Activated T-helper 17 cell treated with anti-CD3 and anti-CD28 coated beads, Interleukin-2, amount 50 U/mL, for 72 hours (primary cell): ENCODE measurements around the gene MIEF2. TPM values are rescaled to one million over a fixed set of nuclear protein-coding genes. Genes with fewer than 3 reads are reported as not detected.
A peak's percentile ranks its signal among the peaks of the same experiment; 100 is the strongest.

Experiments
- ATAC-seq: fragments of 150-1000 bp; cut with Tn5 transposase; replicated peaks from 2 replicates; pipeline ENCODE4 v1.10.0; 2021; ENCODE audit warnings: mild to moderate bottlenecking, moderate library complexity
- H3K27ac Mint-ChIP-seq: one replicate; pipeline ENCODE4 v1.8.0; 2022; ENCODE audit warnings: mixed read lengths
- H3K27me3 Mint-ChIP-seq: one replicate; pipeline ENCODE4 v1.8.0; 2022; ENCODE audit warnings: mixed read lengths
- H3K36me3 Mint-ChIP-seq: one replicate; pipeline ENCODE4 v1.8.0; 2022; ENCODE audit warnings: low read depth, mild to moderate bottlenecking, mixed read lengths
- H3K4me1 Mint-ChIP-seq: one replicate; pipeline ENCODE4 v1.8.0; 2022; ENCODE audit warnings: mixed read lengths
- H3K4me3 Mint-ChIP-seq: one replicate; pipeline ENCODE4 v1.8.0; 2022; ENCODE audit warnings: mild to moderate bottlenecking, mixed read lengths
- H3K9me3 Mint-ChIP-seq: one replicate; pipeline ENCODE4 v1.8.0; 2022; ENCODE audit warnings: mixed read lengths
- total RNA-seq, 2 donors: library from RNA; stranded (reverse); gene quantifications; one replicate each; pipeline ENCODE4 v1.2.3, GENCODE V29; 2022

Gene MIEF2
- total RNA-seq, 2 donors from 2014 or later: 5.0 to 15.2 TPM

DNA sequence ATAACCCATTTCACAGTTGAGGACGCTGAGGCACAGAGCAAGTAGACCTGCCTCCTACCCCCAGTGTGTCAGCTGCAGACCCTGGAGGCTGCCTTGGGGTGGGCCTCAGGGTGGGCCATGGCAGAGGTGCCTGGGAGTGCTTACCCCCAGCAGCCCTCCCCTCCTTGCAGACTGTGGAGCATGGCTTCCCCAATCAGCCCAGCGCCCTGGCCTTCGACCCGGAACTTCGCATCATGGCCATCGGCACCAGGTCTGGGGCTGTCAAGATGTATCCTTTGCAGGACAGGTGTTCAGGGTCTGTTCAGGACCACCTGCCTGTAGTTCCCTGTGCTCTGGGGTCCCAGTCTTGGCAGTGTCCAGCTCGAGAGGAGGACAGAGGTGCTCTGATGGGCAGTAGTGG is 30.7 kb upstream of the MIEF2 start:
- Mint-ChIP-seq H3K36me3 (no peaks in the 10 kb centered on the region), H3K4me1 (peaks cover 19% of the 10 kb centered on the region), H3K27ac (no peak overlapping the region), H3K9me3 (no peaks in the 10 kb centered on the region), H3K27me3 (no peaks in the 10 kb centered on the region), H3K4me3 (no peak overlapping the region)
- ATAC-seq: no peak

DNA sequence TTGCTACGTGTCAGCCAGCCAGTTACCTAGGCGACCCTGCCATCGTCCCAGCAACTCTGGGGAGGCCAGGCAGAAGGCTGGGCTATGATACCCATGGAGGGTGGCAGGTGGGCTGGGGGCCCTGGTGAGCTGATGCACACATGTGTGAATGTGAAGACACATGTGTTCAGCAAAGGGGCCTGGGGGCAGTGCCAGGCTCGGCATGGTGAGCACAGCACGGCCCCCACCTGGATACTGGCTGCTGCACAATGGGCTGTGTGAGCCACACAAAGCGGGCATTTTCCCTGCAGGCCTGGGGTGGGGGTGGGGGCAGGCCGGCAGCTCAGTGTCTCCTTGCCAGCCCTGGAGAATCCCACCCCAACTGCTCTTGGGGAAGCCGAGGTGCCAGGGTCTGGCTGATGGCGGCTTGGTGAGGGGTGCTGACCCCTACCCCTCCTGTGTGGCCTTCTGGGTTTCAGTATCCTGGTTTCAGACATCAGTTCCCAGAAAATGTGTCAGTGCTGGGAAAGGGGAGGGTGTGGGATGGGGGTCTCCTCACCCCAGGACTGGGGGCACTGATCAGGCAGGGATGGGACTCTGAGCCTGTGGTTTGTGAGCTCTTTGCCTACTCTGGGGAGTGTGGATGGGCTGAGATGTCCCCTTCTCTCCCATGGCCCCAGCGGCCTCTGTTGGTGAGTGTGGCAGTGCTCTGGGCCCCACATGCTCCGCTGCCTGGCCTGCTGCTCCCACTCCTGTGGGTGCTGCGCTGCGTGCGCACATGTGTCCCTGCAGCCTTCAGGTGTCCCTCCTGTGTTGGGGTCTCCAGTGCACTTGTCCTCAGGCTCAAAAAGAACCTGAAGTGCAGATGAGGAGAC is 29.9 kb upstream of the MIEF2 start:
- H3K27ac Mint-ChIP-seq: no peak overlapping the region
- H3K4me3 Mint-ChIP-seq: no peak overlapping the region
- peaks cover 19% of the 10 kb centered on the region for H3K4me1 Mint-ChIP-seq
- ATAC-seq: no peak
- H3K36me3 Mint-ChIP-seq: no peaks in the 10 kb centered on the region
- H3K9me3 Mint-ChIP-seq: no peaks in the 10 kb centered on the region
- H3K27me3 Mint-ChIP-seq: no peaks in the 10 kb centered on the region

DNA sequence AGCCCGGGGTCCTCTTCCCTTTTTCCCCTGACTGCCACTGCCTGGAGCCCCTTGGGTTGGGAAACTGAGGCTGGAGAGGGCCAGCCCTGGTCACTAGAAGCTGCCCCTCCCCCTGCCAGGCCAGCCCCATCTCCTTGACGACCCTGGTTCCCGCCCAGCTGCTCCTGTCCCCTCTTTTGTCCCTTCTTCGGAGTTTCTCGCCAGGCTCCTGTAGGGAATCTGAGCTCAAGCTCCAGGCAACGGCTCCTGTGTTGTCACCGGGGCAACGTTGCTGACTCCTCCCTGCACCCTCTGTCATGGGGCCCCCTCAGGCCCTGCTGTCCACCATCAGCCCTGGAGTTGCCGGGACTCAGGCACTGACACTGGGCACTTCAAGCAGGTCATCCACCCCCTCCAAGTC is 29.3 kb upstream of the MIEF2 start:
- no peak for ATAC-seq
- Mint-ChIP-seq H3K9me3 (no peaks in the 10 kb centered on the region), H3K27me3 (no peaks in the 10 kb centered on the region), H3K27ac (no peak overlapping the region), H3K36me3 (peaks cover 5% of the 10 kb centered on the region), H3K4me3 (no peak overlapping the region), H3K4me1 (peaks cover 21% of the 10 kb centered on the region)

DNA sequence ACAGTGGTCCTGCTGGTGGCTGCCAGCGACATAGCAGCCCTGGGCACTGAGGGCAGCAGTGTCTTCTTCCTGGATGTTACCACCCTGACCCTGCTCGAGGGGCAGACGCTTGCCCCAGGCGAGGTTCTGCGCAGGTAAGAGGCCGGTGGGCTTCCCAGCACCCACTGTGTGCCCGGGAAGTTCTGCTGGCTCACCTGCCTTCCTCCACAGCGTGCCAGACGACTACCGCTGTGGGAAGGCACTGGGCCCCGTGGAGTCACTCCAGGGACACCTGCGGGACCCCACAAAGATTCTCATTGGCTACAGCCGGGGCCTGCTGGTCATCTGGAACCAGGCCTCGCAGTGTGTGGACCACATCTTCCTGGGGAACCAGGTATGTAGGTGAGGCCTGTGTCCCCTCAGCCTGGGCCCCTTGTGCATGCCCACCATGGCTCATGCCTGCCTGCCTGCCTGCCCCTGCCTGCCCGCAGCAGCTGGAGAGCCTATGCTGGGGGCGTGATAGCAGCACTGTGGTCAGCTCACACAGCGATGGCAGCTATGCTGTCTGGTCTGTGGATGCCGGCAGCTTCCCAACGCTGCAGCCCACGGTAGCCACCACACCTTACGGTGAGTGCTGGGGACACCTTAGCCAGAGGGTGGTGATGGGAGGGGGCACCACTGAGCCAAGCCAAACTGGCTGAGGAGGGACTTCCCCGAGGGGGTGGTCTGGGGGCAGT is 26.5 kb upstream of the MIEF2 start:
- H3K27me3 Mint-ChIP-seq: no peaks in the 10 kb centered on the region
- H3K4me1 Mint-ChIP-seq: peaks cover 8% of the 10 kb centered on the region
- H3K36me3 Mint-ChIP-seq: peaks cover 6% of the 10 kb centered on the region
- H3K4me3 Mint-ChIP-seq: no peak overlapping the region
- no peak overlapping the region for H3K27ac Mint-ChIP-seq
- ATAC-seq: no peak
- no peaks in the 10 kb centered on the region for H3K9me3 Mint-ChIP-seq

DNA sequence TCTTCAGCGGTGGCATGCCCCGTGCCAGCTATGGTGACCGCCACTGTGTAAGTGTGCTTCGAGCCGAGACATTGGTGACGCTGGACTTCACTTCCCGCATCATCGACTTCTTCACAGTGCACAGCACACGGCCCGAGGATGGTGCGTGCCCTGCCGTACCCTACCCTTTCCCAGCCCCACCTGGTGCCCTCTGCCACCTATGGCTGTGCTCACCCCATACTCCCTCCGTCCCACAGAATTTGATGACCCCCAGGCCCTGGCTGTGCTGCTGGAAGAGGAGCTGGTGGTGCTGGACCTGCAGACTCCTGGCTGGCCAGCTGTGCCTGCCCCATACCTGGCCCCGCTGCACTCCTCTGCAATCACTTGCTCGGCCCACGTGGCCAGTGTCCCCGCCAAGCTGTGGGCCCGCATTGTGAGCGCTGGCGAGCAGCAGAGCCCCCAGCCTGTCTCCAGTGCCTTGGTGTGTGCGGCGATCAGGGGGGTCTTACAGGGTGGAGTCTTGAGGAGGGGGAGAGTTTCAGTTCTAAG is 25.5 kb upstream of the MIEF2 start:
- H3K27ac Mint-ChIP-seq: peak overlapping the region; percentile 91
- peaks cover 8% of the 10 kb centered on the region for H3K4me1 Mint-ChIP-seq

DNA sequence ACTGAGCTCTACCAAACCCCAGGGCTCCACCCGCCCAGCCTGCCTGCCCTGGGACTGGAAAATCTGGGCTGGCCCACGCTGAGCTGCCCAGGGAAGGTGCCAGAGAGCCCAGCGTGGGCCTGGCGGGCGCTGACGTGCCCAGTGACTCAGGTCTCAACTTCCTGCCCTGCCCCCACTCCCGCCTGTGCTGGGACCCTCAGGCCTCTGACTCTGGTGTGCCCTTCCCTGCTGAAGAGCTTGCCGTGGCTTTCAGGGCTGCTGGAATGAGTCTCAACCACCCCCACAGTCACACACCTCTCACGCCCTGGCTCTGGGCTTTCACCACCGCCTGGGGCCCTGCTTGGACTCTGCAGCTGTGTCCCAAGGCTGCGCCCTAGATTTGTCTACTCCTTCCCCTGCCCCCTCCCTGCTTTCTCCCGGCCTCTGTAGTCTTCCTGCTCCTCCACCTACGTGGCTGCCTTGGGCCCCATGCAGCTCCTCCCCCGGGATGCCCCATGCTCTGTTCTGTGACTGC is 24.7 kb upstream of the MIEF2 start:
- peak overlapping the region; percentile 64 for H3K4me3 Mint-ChIP-seq
- H3K9me3 Mint-ChIP-seq: no peaks in the 10 kb centered on the region
- H3K36me3 Mint-ChIP-seq: peaks cover 6% of the 10 kb centered on the region
- ATAC-seq: peak; percentile 95
- H3K4me1 Mint-ChIP-seq: peaks cover 8% of the 10 kb centered on the region
- H3K27me3 Mint-ChIP-seq: no peaks in the 10 kb centered on the region
- H3K27ac Mint-ChIP-seq: peak overlapping the region; percentile 91

More for the DNA sequence above, 25.5 kb upstream of the MIEF2 start:
- no peak for ATAC-seq
- H3K27me3 Mint-ChIP-seq: no peaks in the 10 kb centered on the region
- H3K4me3 Mint-ChIP-seq: peak overlapping the region; percentile 64
- H3K36me3 Mint-ChIP-seq: peaks cover 6% of the 10 kb centered on the region
- H3K9me3 Mint-ChIP-seq: no peaks in the 10 kb centered on the region

DNA sequence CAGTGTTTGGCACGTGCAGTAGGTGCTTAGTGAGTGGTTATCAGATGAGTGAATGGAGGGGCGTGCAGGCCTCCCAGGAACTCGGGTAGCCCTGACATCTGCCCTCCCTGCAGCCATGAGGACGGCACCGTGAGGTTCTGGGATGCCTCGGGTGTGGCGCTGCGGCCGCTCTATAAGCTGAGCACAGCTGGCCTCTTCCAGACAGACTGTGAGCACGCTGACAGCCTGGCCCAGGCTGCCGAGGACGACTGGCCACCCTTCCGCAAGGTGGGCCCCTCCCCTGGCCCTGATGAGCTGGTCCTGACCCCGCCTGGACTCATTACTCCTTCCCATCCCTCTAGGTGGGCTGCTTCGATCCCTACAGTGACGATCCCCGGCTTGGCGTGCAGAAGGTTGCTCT is 24.0 kb upstream of the MIEF2 start:
- Mint-ChIP-seq H3K4me3 (peak overlapping the region; percentile 64), H3K27me3 (no peaks in the 10 kb centered on the region), H3K4me1 (peaks cover 8% of the 10 kb centered on the region), H3K27ac (peak overlapping the region; percentile 91), H3K36me3 (peaks cover 6% of the 10 kb centered on the region), H3K9me3 (no peaks in the 10 kb centered on the region)
- no peak for ATAC-seq

DNA sequence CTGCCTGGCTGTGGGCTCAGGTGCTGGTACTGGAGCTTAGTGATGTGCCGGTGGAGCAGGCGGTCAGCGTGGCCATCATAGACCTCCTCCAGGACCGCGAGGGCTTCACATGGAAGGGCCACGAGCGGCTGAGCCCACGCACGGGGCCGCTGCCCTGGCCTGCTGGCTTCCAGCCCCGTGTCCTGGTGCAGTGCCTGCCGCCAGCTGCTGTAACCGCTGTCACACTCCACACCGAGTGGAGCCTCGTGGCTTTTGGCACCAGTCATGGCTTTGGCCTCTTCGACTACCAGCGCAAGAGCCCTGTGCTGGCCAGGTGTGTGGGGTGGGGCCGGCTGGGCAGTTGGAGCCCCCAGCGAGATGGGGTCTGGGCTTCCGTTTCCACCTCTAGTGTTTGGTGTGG is 23.0 kb upstream of the MIEF2 start:
- Mint-ChIP-seq H3K27ac (no peak overlapping the region), H3K36me3 (peaks cover 6% of the 10 kb centered on the region), H3K9me3 (no peaks in the 10 kb centered on the region), H3K27me3 (no peaks in the 10 kb centered on the region), H3K4me1 (peaks cover 8% of the 10 kb centered on the region), H3K4me3 (no peak overlapping the region)
- ATAC-seq: no peak

DNA sequence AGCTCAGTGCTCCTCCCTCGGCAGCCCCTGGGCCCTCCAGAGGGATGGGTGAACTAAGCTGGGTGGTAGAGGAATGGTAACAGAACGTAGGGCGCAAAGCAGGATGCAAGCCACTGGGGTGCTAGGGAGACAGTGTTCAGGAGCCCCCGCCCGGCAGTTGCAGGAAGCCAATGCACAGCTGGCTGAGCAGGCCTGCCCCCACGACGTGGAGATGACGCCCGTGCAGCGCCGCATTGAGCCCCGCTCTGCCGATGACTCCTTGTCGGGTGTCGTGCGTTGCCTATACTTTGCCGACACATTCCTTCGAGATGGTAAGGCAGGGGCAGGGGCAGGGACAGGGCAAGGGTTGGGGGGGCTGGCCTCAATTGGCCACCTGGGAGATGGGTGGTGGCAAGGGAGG is 22.2 kb upstream of the MIEF2 start:
- Mint-ChIP-seq H3K36me3 (peaks cover 6% of the 10 kb centered on the region), H3K9me3 (no peaks in the 10 kb centered on the region), H3K27me3 (no peaks in the 10 kb centered on the region), H3K27ac (no peak overlapping the region), H3K4me3 (no peak overlapping the region), H3K4me1 (peaks cover 8% of the 10 kb centered on the region)
- no peak for ATAC-seq

DNA sequence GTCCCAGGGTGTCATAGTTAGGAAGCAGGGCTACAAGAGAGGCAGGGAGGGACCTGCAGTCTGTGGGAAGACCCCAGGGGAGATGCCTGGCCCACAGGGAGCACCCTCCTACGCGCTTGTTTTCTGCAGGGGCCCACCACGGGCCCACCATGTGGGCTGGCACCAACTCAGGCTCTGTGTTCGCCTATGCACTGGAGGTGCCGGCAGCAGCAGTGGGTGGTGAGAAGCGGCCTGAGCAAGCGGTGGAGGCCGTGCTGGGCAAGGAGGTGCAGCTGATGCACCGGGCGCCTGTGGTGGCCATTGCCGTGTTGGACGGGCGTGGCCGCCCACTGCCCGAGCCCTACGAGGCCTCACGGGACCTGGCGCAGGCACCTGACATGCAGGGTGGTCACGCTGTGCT is 20.0 kb upstream of the MIEF2 start:
- Mint-ChIP-seq H3K9me3 (no peaks in the 10 kb centered on the region), H3K4me1 (peaks cover 8% of the 10 kb centered on the region), H3K36me3 (peaks cover 22% of the 10 kb centered on the region), H3K27me3 (no peaks in the 10 kb centered on the region), H3K4me3 (no peak overlapping the region), H3K27ac (peak overlapping the region; percentile 28)
- no peak for ATAC-seq

DNA sequence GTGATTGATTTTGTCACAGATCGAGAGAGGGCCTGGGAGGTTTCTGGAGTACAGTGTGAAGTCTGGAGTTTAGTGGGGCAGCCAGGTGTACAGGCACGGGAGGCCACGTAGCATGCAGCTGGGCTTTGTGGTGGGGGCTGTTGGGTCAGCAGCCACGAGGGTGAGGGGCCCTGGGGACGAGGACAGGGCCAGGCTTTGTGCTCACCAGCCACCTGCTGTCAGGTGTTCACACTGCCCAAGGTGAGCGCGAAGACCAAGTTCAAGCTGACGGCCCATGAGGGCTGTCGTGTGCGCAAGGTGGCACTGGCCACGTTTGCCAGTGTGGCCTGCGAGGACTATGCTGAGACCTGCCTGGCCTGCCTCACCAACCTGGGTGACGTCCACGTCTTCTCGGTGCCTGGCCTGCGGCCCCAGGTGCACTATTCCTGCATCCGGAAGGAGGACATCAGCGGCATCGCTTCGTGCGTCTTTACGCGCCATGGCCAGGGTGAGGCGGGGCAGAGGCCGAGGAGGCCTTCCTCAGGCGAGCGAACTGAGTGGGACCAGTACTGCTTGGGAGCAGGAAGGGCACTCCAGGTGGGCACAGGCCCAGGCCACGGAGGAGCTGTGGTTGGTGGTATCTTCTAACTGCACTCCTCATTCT is 19.1 kb upstream of the MIEF2 start:
- Mint-ChIP-seq H3K9me3 (no peaks in the 10 kb centered on the region), H3K4me1 (no peaks in the 10 kb centered on the region), H3K4me3 (no peak overlapping the region), H3K27ac (no peak overlapping the region), H3K27me3 (no peaks in the 10 kb centered on the region), H3K36me3 (peaks cover 25% of the 10 kb centered on the region)
- ATAC-seq: no peak

DNA sequence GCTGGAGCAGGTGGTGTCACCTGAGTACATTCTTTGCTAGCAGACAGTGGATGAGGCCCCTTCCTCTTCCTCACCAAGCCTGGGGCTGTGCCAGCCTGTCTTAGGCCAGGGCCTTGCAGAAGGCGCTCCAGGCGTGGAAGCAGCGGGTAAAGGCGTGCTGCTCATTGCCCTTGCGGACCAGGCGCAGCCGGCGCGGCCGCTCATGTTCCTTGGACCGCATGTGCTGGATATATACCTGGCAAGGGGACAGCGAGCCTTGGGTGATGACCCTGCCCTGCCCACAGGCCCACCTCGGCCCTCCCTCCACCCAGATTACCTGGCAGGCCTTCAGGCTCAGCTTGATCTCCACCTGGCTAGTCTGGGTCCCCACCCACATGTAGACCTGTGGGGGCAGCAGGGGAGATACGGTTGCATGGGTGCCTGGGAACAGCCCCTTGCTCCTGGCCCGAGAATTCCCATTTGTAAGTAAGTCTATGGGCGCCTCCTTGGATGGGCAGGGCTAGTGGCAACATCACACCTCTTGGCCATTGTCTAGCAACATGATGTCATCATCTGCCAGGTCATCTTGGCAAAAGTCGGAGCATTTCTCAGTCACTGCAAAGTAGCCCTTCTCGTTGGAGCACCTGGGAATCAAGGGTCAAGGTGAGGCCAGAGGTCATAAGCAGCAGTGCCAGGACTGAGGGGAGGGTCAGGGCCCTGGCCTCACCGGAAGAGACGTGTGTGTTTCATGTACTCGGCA is 15.3 kb upstream of the MIEF2 start:
- Mint-ChIP-seq H3K27ac (no peak overlapping the region), H3K36me3 (peaks cover 64% of the 10 kb centered on the region), H3K27me3 (no peaks in the 10 kb centered on the region), H3K9me3 (no peaks in the 10 kb centered on the region), H3K4me1 (peaks cover 5% of the 10 kb centered on the region), H3K4me3 (no peak overlapping the region)
- ATAC-seq: no peak

DNA sequence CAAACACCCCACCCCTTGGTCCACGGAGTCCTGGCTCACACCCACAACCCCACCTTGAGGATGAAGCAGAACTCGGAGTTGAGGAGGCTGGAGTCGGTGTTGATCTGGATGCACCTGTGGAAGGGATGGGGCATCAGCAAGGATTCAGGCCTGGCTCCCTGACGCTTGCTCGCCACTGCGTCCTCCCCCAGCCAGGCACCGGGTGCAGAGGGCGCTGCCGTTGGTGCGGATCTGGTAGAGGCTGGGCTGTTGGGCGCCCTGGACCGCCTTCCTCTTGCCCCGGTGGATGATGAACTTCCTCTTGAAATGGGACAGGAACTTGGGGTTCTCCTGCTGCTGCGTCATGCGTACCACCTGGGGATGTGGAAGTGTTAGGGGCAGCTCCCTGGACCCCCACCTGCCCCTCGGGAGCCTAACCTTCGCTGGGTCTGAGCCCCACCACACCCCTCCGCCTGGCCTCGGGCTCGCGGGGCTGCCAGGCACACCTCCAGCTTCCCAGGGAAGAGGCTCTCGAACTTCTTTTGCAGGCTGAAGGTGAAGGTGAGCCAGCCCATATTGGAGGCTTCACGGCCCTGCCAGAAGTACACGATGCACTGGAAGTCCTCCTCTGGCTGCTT is 14.2 kb upstream of the MIEF2 start:
- no peak overlapping the region for H3K4me3 Mint-ChIP-seq
- H3K27ac Mint-ChIP-seq: no peak overlapping the region
- no peaks in the 10 kb centered on the region for H3K27me3 Mint-ChIP-seq
- no peak for ATAC-seq
- H3K9me3 Mint-ChIP-seq: no peaks in the 10 kb centered on the region
- H3K36me3 Mint-ChIP-seq: peaks cover 74% of the 10 kb centered on the region
- peaks cover 5% of the 10 kb centered on the region for H3K4me1 Mint-ChIP-seq
